OCI-LY3 (cell line): ENCODE measurements around the gene UNCX.

Experiments
- CTCF ChIP-seq: fragments of 200-600, 300-600 bp; sonication (generic); IDR thresholded peaks from 2 replicates; pipeline ENCODE4 v1.5.1; 2014; ENCODE audit warnings: antibody characterized with exemption, low read length, low read depth
- EZH2phosphoT487 ChIP-seq: fragments of 200-600 bp; shearing (Covaris generic); IDR thresholded peaks from 2 replicates; pipeline ENCODE4 v1.6.1; 2018; ENCODE audit warnings: antibody characterized with exemption, mixed run types, low read depth

- TF ChIP-seq CTCF: no peak
- no peak for TF ChIP-seq EZH2phosphoT487
These were observed 28.1 kb upstream of the UNCX start for GRCh38 chr7:1204460-1205140.
